ENCODE measurements around the gene GGT1. TPM values are rescaled to one million over a fixed set of nuclear protein-coding genes. Genes with fewer than 3 reads are reported as not detected.
"Not testable (repeated sequence)": the region's sequence is repeated elsewhere in the genome, so short reads cannot be mapped to it uniquely, and the experiment has no call there.

GGT1 gene
- total and polyA plus RNA-seq, 4 donors: 31.8 to 162 (median 52.9) TPM

GRCh38 chr22:24595863-24596262 lies 7.1 kb upstream of the GGT1 start:
- Histone ChIP-seq H3K4me1 (ENCODE audit: control insufficient read depth in 5 of 5, insufficient read depth in 5 of 5, low read length in 5 of 5) (peaks cover 0 to 26% (median 9%) of the 10 kb centered on the region in 5 donors), H3K4me3 (no peak overlapping the region), H3K27ac (ENCODE audit: low read depth in 1 of 2, low read length in 1 of 2) (no peak overlapping the region), H3K9me3 (ENCODE audit: control insufficient read depth in 4 of 4, insufficient read depth in 3 of 4, low read length in 3 of 4) (no peaks in the 10 kb centered on the region), H3K36me3 (ENCODE audit: control insufficient read depth in 4 of 4, insufficient read depth in 4 of 4, low read length in 4 of 4) (no peaks in the 10 kb centered on the region), H3K27me3 (ENCODE audit: control insufficient read depth in 3 of 3, insufficient read depth in 3 of 3, low read length in 2 of 3) (no peaks in the 10 kb centered on the region), H3K9ac (ENCODE audit: insufficient read depth in 1 of 2, low read length in 2 of 2) (no peak overlapping the region)
- ATAC-seq (ENCODE audit: insufficient read depth, low FRiP score) (no peak), DNase-seq (no peak)
- no peak for TF ChIP-seq CTCF (IDR thresholded peaks at IDR 0.05; ENCODE audit: control extremely low read depth, extremely low read depth)
- 81 to 95% methylated on average over 4 of the region's 4 CpGs for WGBS, 2 donors

DNA sequence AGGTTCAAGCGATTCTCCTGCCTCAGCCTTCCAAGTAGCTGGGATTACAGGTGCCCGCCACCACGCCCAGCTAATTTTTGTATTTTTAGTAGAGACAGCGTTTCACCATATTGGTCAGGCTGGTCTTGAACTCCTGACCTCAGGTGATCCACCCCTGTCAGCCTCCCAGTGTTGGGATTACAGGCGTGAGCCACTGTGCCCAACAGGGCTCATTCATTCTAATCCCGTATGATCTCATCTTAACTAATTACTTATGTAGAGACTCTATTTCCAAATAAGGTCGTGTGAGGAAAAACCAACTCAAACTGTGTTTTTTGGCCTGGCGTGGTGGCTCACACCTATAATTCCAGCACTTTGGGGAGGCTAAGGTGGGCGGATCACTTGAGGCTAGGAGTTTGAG lies 5.9 kb upstream of the GGT1 start:
- not testable (repeated sequence) for H3K9ac ChIP-seq (ENCODE audit: insufficient read depth in 1 of 2, low read length in 2 of 2); H3K9me3 ChIP-seq (ENCODE audit: control insufficient read depth in 4 of 4, insufficient read depth in 3 of 4, low read length in 3 of 4); DNase-seq; H3K27ac ChIP-seq (ENCODE audit: low read depth in 1 of 2, low read length in 1 of 2); H3K27me3 ChIP-seq (ENCODE audit: control insufficient read depth in 3 of 3, insufficient read depth in 3 of 3, low read length in 2 of 3); H3K4me3 ChIP-seq; ATAC-seq (ENCODE audit: insufficient read depth, low FRiP score); H3K36me3 ChIP-seq (ENCODE audit: control insufficient read depth in 4 of 4, insufficient read depth in 4 of 4, low read length in 4 of 4)
- peaks cover 0 to 22% (median 13%) of the 10 kb centered on the region in 5 donors for H3K4me1 ChIP-seq (ENCODE audit: control insufficient read depth in 5 of 5, insufficient read depth in 5 of 5, low read length in 5 of 5)
- 92% methylated on average over 9 of the region's 9 CpGs for WGBS, 2 donors

- 88 to 91% methylated on average over 8 of the region's 8 CpGs for WGBS, 2 donors
- Histone ChIP-seq H3K9me3 (ENCODE audit: control insufficient read depth in 4 of 4, insufficient read depth in 3 of 4, low read length in 3 of 4) (no peaks in the 10 kb centered on the region), H3K36me3 (ENCODE audit: control insufficient read depth in 4 of 4, insufficient read depth in 4 of 4, low read length in 4 of 4) (no peaks in the 10 kb centered on the region), H3K27ac (ENCODE audit: low read depth in 1 of 2, low read length in 1 of 2) (no peak overlapping the region), H3K27me3 (ENCODE audit: control insufficient read depth in 3 of 3, insufficient read depth in 3 of 3, low read length in 2 of 3) (no peaks in the 10 kb centered on the region), H3K4me3 (no peak overlapping the region), H3K4me1 (ENCODE audit: control insufficient read depth in 5 of 5, insufficient read depth in 5 of 5, low read length in 5 of 5) (peaks cover 0 to 12% (median 10%) of the 10 kb centered on the region in 5 donors), H3K9ac (ENCODE audit: insufficient read depth in 1 of 2, low read length in 2 of 2) (no peak overlapping the region)
- TF ChIP-seq CTCF (IDR thresholded peaks at IDR 0.05; ENCODE audit: control extremely low read depth, extremely low read depth): no peak
- DNase-seq: no peak
- ATAC-seq (ENCODE audit: insufficient read depth, low FRiP score): no peak
Measured at GRCh38 chr22:24599514-24599913, 3.5 kb upstream of the GGT1 start.

GRCh38 chr22:24599958-24600715 lies 2.9 kb upstream of the GGT1 start:
- not testable (repeated sequence) for DNase-seq; H3K9me3 ChIP-seq (ENCODE audit: control insufficient read depth in 4 of 4, insufficient read depth in 3 of 4, low read length in 3 of 4); H3K36me3 ChIP-seq (ENCODE audit: control insufficient read depth in 4 of 4, insufficient read depth in 4 of 4, low read length in 4 of 4); H3K4me3 ChIP-seq; H3K27ac ChIP-seq (ENCODE audit: low read depth in 1 of 2, low read length in 1 of 2); H3K9ac ChIP-seq (ENCODE audit: insufficient read depth in 1 of 2, low read length in 2 of 2); ATAC-seq (ENCODE audit: insufficient read depth, low FRiP score); H3K27me3 ChIP-seq (ENCODE audit: control insufficient read depth in 3 of 3, insufficient read depth in 3 of 3, low read length in 2 of 3)
- WGBS, 2 donors: 85 to 93% methylated on average over 3 of the region's 3 CpGs
- H3K4me1 ChIP-seq (ENCODE audit: control insufficient read depth in 5 of 5, insufficient read depth in 5 of 5, low read length in 5 of 5): peaks cover 0 to 10% (median 4%) of the 10 kb centered on the region in 5 donors
